SU-DHL-6 (cell line): ENCODE measurements around the gene ADGRF4.

Experiments used
- EZH2phosphoT487 ChIP-seq: fragments of 200-600 bp; sonication (generic), shearing (Covaris generic); conservative IDR thresholded peaks from 2 replicates; pipeline ENCODE4 v1.6.1; 2018; ENCODE audit warnings: mild to moderate bottlenecking, antibody characterized with exemption, low read length, moderate library complexity, mixed read lengths
- TF ChIP-seq, protein P1 (sequence below): fragments of 200-600 bp; sonication (generic); IDR thresholded peaks from one replicate; pipeline ENCODE4 v1.5.1; 2017; ENCODE audit warnings: antibody characterized with exemption, mild to moderate bottlenecking, low read length, moderate library complexity; ENCODE audit not compliant: insufficient read depth, poor library complexity, severe bottlenecking

DNA sequence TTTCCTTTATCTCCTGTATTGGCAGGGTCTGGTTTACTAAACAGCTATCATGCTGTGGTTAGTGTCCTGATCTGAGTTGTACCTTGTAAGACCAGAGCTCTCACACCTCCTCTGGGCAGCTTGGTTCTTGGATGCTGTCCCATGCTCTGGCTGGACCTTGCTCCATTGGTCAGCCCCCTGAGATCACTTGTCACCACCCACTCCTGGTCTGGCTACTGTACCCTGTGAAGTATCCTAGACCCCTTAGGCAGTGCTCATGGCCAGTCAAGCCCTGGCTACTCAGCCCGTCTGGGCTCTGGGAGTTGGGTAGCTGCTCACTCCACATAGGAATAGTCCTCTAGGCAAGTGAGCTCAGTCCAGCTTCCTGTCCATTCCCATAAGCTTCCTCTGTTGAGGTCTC is 31.1 kb downstream of the ADGRF4 start:
- TF ChIP-seq, protein P1, sequence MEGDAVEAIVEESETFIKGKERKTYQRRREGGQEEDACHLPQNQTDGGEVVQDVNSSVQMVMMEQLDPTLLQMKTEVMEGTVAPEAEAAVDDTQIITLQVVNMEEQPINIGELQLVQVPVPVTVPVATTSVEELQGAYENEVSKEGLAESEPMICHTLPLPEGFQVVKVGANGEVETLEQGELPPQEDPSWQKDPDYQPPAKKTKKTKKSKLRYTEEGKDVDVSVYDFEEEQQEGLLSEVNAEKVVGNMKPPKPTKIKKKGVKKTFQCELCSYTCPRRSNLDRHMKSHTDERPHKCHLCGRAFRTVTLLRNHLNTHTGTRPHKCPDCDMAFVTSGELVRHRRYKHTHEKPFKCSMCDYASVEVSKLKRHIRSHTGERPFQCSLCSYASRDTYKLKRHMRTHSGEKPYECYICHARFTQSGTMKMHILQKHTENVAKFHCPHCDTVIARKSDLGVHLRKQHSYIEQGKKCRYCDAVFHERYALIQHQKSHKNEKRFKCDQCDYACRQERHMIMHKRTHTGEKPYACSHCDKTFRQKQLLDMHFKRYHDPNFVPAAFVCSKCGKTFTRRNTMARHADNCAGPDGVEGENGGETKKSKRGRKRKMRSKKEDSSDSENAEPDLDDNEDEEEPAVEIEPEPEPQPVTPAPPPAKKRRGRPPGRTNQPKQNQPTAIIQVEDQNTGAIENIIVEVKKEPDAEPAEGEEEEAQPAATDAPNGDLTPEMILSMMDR, result no peak
- TF ChIP-seq EZH2phosphoT487, result no peak
